Hepatocyte (in vitro differentiated cells): Measurements from ENCODE around the gene BLM.

Source experiments
- EZH2 ChIP-seq: fragments of 200-600 bp; sonication (generic); IDR thresholded peaks from 2 replicates; pipeline ENCODE4 v1.6.1; 2016; ENCODE audit warnings: antibody characterized with exemption, mild to moderate bottlenecking, borderline replicate concordance
- EZH2phosphoT487 ChIP-seq: fragments of 200-600 bp; sonication (generic); IDR thresholded peaks from one replicate; pipeline ENCODE4 v1.6.1; 2018; ENCODE audit warnings: antibody characterized with exemption, mild to moderate bottlenecking, low read depth, moderate library complexity; ENCODE audit not compliant: unreplicated experiment, severe bottlenecking
- TF ChIP-seq, protein P1 (sequence below): fragments of 200-600 bp; sonication (generic); IDR thresholded peaks from 2 replicates; pipeline ENCODE4 v1.5.1; 2016; ENCODE audit warnings: antibody characterized with exemption, mild to moderate bottlenecking; ENCODE audit not compliant: poor library complexity

DNA sequence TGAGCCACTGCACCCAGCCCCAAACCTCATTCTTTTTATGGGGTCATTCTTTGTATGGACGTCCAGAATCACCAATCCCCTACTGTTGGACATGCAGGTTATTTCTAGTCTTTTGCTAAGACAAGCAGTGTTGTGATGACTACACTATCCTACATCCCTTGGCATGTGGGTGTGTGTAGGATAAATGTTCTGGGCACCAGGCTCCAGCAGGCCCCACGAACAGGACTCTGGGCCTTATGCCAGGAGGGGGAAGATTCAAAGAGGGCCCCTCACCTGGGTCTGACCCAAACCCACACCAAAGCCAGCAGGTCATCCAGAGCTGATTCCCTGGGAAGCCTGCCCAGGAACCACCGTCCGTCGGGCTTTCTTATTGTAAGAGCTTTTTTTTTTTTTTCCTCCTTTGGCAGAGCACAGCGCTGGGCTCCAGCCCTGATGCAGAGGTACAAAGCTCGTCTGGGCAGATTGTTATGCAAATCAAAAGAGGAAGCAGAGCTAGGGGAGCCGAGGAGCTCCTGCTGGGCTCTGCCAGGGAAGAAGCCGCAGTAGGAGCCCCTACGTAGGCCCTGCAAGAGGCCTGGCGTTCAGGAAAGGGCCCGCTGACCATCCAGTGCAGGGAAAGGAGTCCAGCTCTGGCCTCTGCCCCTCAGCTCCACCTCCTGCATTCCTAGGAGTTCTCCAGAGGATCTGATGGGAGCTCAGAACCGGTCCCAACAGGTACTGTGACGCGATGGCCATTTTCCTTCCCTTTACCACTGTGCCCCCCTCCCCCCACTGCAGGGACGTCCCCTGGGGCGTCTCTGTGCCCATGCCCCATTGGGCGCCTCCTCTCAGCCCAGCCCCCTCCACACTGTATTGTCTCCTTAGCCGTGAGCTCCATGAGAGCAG, 122.3 kb downstream of the BLM start:
- TF ChIP-seq, protein P1, sequence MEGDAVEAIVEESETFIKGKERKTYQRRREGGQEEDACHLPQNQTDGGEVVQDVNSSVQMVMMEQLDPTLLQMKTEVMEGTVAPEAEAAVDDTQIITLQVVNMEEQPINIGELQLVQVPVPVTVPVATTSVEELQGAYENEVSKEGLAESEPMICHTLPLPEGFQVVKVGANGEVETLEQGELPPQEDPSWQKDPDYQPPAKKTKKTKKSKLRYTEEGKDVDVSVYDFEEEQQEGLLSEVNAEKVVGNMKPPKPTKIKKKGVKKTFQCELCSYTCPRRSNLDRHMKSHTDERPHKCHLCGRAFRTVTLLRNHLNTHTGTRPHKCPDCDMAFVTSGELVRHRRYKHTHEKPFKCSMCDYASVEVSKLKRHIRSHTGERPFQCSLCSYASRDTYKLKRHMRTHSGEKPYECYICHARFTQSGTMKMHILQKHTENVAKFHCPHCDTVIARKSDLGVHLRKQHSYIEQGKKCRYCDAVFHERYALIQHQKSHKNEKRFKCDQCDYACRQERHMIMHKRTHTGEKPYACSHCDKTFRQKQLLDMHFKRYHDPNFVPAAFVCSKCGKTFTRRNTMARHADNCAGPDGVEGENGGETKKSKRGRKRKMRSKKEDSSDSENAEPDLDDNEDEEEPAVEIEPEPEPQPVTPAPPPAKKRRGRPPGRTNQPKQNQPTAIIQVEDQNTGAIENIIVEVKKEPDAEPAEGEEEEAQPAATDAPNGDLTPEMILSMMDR, result no peak
- TF ChIP-seq EZH2 (no peak), EZH2phosphoT487 (no peak)
